ENCODE data around the gene ACTR1B.

GRCh38 chr2:97644023-97644717 lies 19.7 kb downstream of the ACTR1B start:
- TF ChIP-seq, protein P1, sequence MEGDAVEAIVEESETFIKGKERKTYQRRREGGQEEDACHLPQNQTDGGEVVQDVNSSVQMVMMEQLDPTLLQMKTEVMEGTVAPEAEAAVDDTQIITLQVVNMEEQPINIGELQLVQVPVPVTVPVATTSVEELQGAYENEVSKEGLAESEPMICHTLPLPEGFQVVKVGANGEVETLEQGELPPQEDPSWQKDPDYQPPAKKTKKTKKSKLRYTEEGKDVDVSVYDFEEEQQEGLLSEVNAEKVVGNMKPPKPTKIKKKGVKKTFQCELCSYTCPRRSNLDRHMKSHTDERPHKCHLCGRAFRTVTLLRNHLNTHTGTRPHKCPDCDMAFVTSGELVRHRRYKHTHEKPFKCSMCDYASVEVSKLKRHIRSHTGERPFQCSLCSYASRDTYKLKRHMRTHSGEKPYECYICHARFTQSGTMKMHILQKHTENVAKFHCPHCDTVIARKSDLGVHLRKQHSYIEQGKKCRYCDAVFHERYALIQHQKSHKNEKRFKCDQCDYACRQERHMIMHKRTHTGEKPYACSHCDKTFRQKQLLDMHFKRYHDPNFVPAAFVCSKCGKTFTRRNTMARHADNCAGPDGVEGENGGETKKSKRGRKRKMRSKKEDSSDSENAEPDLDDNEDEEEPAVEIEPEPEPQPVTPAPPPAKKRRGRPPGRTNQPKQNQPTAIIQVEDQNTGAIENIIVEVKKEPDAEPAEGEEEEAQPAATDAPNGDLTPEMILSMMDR (conservative IDR thresholded peaks at IDR 0.05; ENCODE audit: low read length), result no peak
- no peak for TF ChIP-seq EZH2phosphoT487 (IDR thresholded peaks at IDR 0.05; ENCODE audit: borderline replicate concordance)

Data from Loucy (cell line).